Measurements from ENCODE around the gene ARHGEF28. TPM values are rescaled to one million over a fixed set of nuclear protein-coding genes. Genes with fewer than 3 reads are reported as not detected.

Gene ARHGEF28
- total RNA-seq, 4 donors from 2014 or later, result 9.8 to 18.7 (median 18.6) TPM

- Histone ChIP-seq H3K27ac (no peak overlapping the region), H3K36me3 (no peaks in the 10 kb centered on the region), H3K27me3 (no peaks in the 10 kb centered on the region), H3K4me1 (peaks cover 0 to 5% (median 0%) of the 10 kb centered on the region in 4 donors), H3K4me3 (no peak overlapping the region), H3K9me3 (no peaks in the 10 kb centered on the region)
- no peak for TF ChIP-seq POLR2A (IDR thresholded peaks at IDR 0.05)
- DNase-seq, result no peak
- intact Hi-C loops (cut with DNase I; ENCODE audit: low total_unique reads), result no loop called here
- WGBS, 2 donors (ENCODE audit: low coverage in 1 of 2), result 81 to 87% methylated on average over 4 of the region's 4 CpGs
- in situ Hi-C loops (cut with MboI; ENCODE audit: low pct_ligation_motif_present in 1 of 4, low pct_unique_long_range_greater_than_20kb in 1 of 4, low sequenced_read_pairs in 3 of 4), result no loop called here
Measured at GRCh38 chr5:73815631-73816030, 189.6 kb downstream of the ARHGEF28 start.

DNA sequence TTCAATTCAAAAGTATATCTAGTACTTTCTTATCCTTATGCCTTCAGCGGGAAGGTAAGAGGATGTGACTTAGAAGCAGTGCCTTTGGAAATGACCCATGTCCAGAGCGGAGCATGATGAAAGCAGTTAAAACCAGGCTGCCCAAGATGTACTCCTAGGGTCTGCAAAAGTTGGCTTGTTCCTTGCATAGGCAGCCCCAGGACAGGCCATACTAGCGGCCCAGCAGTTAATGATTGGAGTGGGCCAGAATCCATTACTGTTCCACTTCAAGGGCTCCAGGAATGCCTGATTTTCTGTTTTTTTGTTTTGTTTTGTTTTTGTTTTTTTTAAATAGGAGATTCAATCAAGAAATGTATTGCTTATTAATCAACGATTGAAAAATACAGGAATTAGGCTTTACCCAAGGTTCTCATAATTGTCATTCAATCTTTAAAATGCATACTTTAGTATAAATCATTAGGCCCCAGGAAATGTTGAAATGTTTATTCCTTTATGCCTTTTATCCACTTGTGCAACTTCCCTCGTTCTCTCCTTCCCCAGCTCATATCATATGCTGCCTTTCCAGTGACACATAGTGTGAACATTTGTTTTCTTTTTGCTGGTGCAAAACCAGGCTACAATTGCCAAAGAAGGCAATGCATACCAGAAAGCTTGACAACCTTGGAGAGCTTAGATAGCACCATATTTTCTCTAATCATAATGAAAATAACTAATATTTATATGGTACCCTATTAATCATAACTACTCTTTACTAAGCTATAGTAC is 190.8 kb downstream of the ARHGEF28 start:
- in situ Hi-C loops (cut with MboI; ENCODE audit: low pct_ligation_motif_present in 1 of 4, low pct_unique_long_range_greater_than_20kb in 1 of 4, low sequenced_read_pairs in 3 of 4), result no loop called here
- H3K27ac ChIP-seq, result no peak overlapping the region

GRCh38 chr5:73818357-73818756 is 192.4 kb downstream of the ARHGEF28 start:
- TF ChIP-seq POLR2AphosphoS5 (IDR thresholded peaks at IDR 0.05) (no peak), EP300 (IDR thresholded peaks at IDR 0.05; ENCODE audit: low read depth) (no peak), POLR2A (IDR thresholded peaks at IDR 0.05) (no peak), CTCF (IDR thresholded peaks at IDR 0.05) (no peak)
- Histone ChIP-seq H3K27me3 (no peaks in the 10 kb centered on the region), H3K4me3 (no peak overlapping the region), H3K4me1 (peaks cover 0 to 16% (median 4%) of the 10 kb centered on the region in 4 donors), H3K9me3 (no peaks in the 10 kb centered on the region), H3K36me3 (no peaks in the 10 kb centered on the region), H3K27ac (no peak overlapping the region)
- in situ Hi-C loops (cut with MboI; ENCODE audit: low pct_ligation_motif_present in 1 of 4, low pct_unique_long_range_greater_than_20kb in 1 of 4, low sequenced_read_pairs in 3 of 4) (no loop called here), intact Hi-C loops (cut with DNase I; ENCODE audit: low total_unique reads) (no loop called here)
- DNase-seq, result no peak

More for the DNA sequence above, 190.8 kb downstream of the ARHGEF28 start:
- H3K9me3 ChIP-seq, result no peaks in the 10 kb centered on the region
- peaks cover 0 to 8% (median 0%) of the 10 kb centered on the region in 4 donors for H3K4me1 ChIP-seq
- 60 to 92% methylated on average over 2 to 5 of the region's 5 CpGs for WGBS, 2 donors (ENCODE audit: low coverage in 1 of 2)
- H3K4me3 ChIP-seq, result no peak overlapping the region
- intact Hi-C loops (cut with DNase I; ENCODE audit: low total_unique reads), result no loop called here
- H3K36me3 ChIP-seq, result no peaks in the 10 kb centered on the region
- TF ChIP-seq CTCF (IDR thresholded peaks at IDR 0.05) (no peak), POLR2A (IDR thresholded peaks at IDR 0.05) (no peak), EP300 (IDR thresholded peaks at IDR 0.05; ENCODE audit: low read depth) (no peak), POLR2AphosphoS5 (IDR thresholded peaks at IDR 0.05) (no peak)
- no peak for DNase-seq
- H3K27me3 ChIP-seq, result no peaks in the 10 kb centered on the region

GRCh38 chr5:73820326-73820725 is 194.3 kb downstream of the ARHGEF28 start:
- in situ Hi-C loops (cut with MboI; ENCODE audit: low pct_ligation_motif_present in 1 of 4, low pct_unique_long_range_greater_than_20kb in 1 of 4, low sequenced_read_pairs in 3 of 4), result no loop called here
- peak overlapping the region in 1 of 4 donors; percentile 34 for H3K27ac ChIP-seq
- H3K4me1 ChIP-seq, result peaks cover 0 to 16% (median 5%) of the 10 kb centered on the region in 4 donors
- no peaks in the 10 kb centered on the region for H3K36me3 ChIP-seq
- DNase-seq, result peak; percentile 46
- 73% methylated on average over 2 of the region's 2 CpGs; no CpG with 5 or more reads in 1 of the 2 donors for WGBS, 2 donors (ENCODE audit: low coverage in 1 of 2)
- no peak overlapping the region for H3K4me3 ChIP-seq
- intact Hi-C loops (cut with DNase I; ENCODE audit: low total_unique reads), result no loop called here
- TF ChIP-seq POLR2AphosphoS5 (IDR thresholded peaks at IDR 0.05) (no peak), POLR2A (IDR thresholded peaks at IDR 0.05) (no peak), EP300 (IDR thresholded peaks at IDR 0.05; ENCODE audit: low read depth) (no peak), CTCF (IDR thresholded peaks at IDR 0.05) (no peak)
- no peaks in the 10 kb centered on the region for H3K27me3 ChIP-seq
- H3K9me3 ChIP-seq, result no peaks in the 10 kb centered on the region
